Ascending aorta (tissue), 2 donors: ENCODE measurements around the gene GPSM1. TPM values are rescaled to one million over a fixed set of nuclear protein-coding genes. Genes with fewer than 3 reads are reported as not detected.

ENCODE experiments used
- DNase-seq, 2 donors: peaks; one replicate each; pipeline ENCODE4 v3.0.0-alpha.2; 2019; ENCODE audit warnings: low spot score in 2 of 2
- H3K27ac ChIP-seq, 2 donors: fragments of 200-600 bp; sonication (generic); one replicate each; pipeline ENCODE4 v1.5.1; 2016 to 2017; ENCODE audit warnings: mild to moderate bottlenecking in 1 of 2
- H3K27me3 ChIP-seq: fragments of 200-600 bp; sonication (generic); one replicate; pipeline ENCODE4 v1.5.1; 2017
- H3K36me3 ChIP-seq, 2 donors: fragments of 200-600 bp; sonication (generic); one replicate each; pipeline ENCODE4 v1.5.1; 2016
- H3K4me1 ChIP-seq, 2 donors: fragments of 200-600 bp; sonication (generic); one replicate each; pipeline ENCODE4 v1.5.1; 2016 to 2017; ENCODE audit warnings: mild to moderate bottlenecking in 1 of 2
- H3K4me3 ChIP-seq, 2 donors: fragments of 200-600 bp; sonication (generic); one replicate each; pipeline ENCODE4 v1.5.1; 2016 to 2017; ENCODE audit warnings: mild to moderate bottlenecking in 1 of 2
- H3K9me3 ChIP-seq, 2 donors: fragments of 200-600 bp; sonication (generic); one replicate each; pipeline ENCODE4 v1.5.1; 2016
- CTCF ChIP-seq, 3 experiments: fragments of 200-600 bp in 2 of 3; fragments of 450-650 bp in 1 of 3; sonication (generic) in 2 of 3; IDR thresholded peaks; one replicate each; pipeline ENCODE4 v1.5.1; 2016 to 2019; ENCODE audit warnings: antibody characterized with exemption in 3 of 3, mild to moderate bottlenecking in 1 of 3, moderate library complexity in 1 of 3
- intact Hi-C: fragments of 100-400 bp; cut with DNase I; formaldehyde crosslinking; loops from one replicate; pipeline ENCODE4 v1.15.1; 2023
- total RNA-seq: library from RNA; depleted of rRNA; stranded (reverse); fragments of >200 nt; gene quantifications from one replicate; pipeline ENCODE4 v1.1.0, GENCODE V29; 2016

GPSM1 gene
- total RNA-seq, 1 donor from 2014 or later = 85.1 TPM

GRCh38 chr9:136284311-136284710 is 43.0 kb upstream of the GPSM1 start:
- TF ChIP-seq CTCF (IDR thresholded peaks at IDR 0.05) = no peak
- Histone ChIP-seq H3K36me3 (no peaks in the 10 kb centered on the region), H3K4me1 (peaks cover 0 to 3% of the 10 kb centered on the region in 2 donors), H3K27ac (no peak overlapping the region), H3K4me3 (no peak overlapping the region), H3K27me3 (no peaks in the 10 kb centered on the region), H3K9me3 (no peaks in the 10 kb centered on the region)
- DNase-seq = no peak
- intact Hi-C loops = loop anchor here (10.0 kb wide), 1 partner anchor 680 kb away; no protein-coding TSS in a partner anchor

GRCh38 chr9:136284951-136285350 is 42.4 kb upstream of the GPSM1 start:
- intact Hi-C loops = loop anchor here (10.0 kb wide), 1 partner anchor 680 kb away; no protein-coding TSS in a partner anchor
- Histone ChIP-seq H3K4me1 (peaks cover 0 to 3% of the 10 kb centered on the region in 2 donors), H3K27ac (no peak overlapping the region), H3K27me3 (no peaks in the 10 kb centered on the region), H3K36me3 (no peaks in the 10 kb centered on the region), H3K9me3 (no peaks in the 10 kb centered on the region), H3K4me3 (no peak overlapping the region)
- no peak for DNase-seq
- TF ChIP-seq CTCF (IDR thresholded peaks at IDR 0.05) = no peak

- DNase-seq = no peak
- no peak for TF ChIP-seq CTCF (IDR thresholded peaks at IDR 0.05)
- intact Hi-C loops = loop anchor here (10.0 kb wide), 1 partner anchor 681 kb away; no protein-coding TSS in a partner anchor
- no peaks in the 10 kb centered on the region for H3K9me3 ChIP-seq
- H3K27ac ChIP-seq = no peak overlapping the region
- peaks cover 0 to 3% of the 10 kb centered on the region in 2 donors for H3K4me1 ChIP-seq
- no peak overlapping the region for H3K4me3 ChIP-seq
- H3K27me3 ChIP-seq = no peaks in the 10 kb centered on the region
- no peaks in the 10 kb centered on the region for H3K36me3 ChIP-seq
Measured at GRCh38 chr9:136285501-136286358, 41.6 kb upstream of the GPSM1 start.

GRCh38 chr9:136286359-136286986 is 40.9 kb upstream of the GPSM1 start:
- TF ChIP-seq CTCF (IDR thresholded peaks at IDR 0.05) = no peak
- Histone ChIP-seq H3K4me1 (peaks cover 0 to 3% of the 10 kb centered on the region in 2 donors), H3K27me3 (no peaks in the 10 kb centered on the region), H3K36me3 (no peaks in the 10 kb centered on the region), H3K9me3 (no peaks in the 10 kb centered on the region), H3K4me3 (no peak overlapping the region), H3K27ac (no peak overlapping the region)
- no peak for DNase-seq
- intact Hi-C loops = loop anchor here (10.0 kb wide), 1 partner anchor 682 kb away; no protein-coding TSS in a partner anchor

- no peak for DNase-seq
- H3K27me3 ChIP-seq = no peaks in the 10 kb centered on the region
- H3K4me3 ChIP-seq = no peak overlapping the region
- no peaks in the 10 kb centered on the region for H3K9me3 ChIP-seq
- intact Hi-C loops = loop anchor here (10.0 kb wide), 1 partner anchor 682 kb away; no protein-coding TSS in a partner anchor
- H3K4me1 ChIP-seq = peaks cover 0 to 3% of the 10 kb centered on the region in 2 donors
- no peak overlapping the region for H3K27ac ChIP-seq
- TF ChIP-seq CTCF (IDR thresholded peaks at IDR 0.05) = no peak
- H3K36me3 ChIP-seq = no peaks in the 10 kb centered on the region
Measured at GRCh38 chr9:136286987-136287379, 40.4 kb upstream of the GPSM1 start.
